HG03108 (cell line): ENCODE data around the gene CGB2.
"Not testable (repeated sequence)": the region's sequence is repeated elsewhere in the genome, so short reads cannot be mapped to it uniquely, and the experiment has no call there.

Experiments used
- ATAC-seq: cut with Tn5 transposase; IDR thresholded peaks from one replicate; pipeline ENCODE4 v1.9.1; 2021; ENCODE audit warnings: moderate library complexity; ENCODE audit not compliant: unreplicated experiment

Gene CGB2

GRCh38 chr19:49064768-49065611 lies 33.3 kb downstream of the CGB2 start, which contains the start of gene NTF4:
TSS of gene NTF4 (minus strand) at chr19:49064818. CDS start at chr19:49061997, 2,821 bp downstream.
- no peak for ATAC-seq

GRCh38 chr19:49065905-49066512 lies 34.3 kb downstream of the CGB2 start:
- ATAC-seq = no peak

- ATAC-seq = no peak
Measured at GRCh38 chr19:49067554-49067953, 35.9 kb downstream of the CGB2 start.

GRCh38 chr19:49069026-49069425 lies 37.3 kb downstream of the CGB2 start:
- no peak for ATAC-seq

- no peak for ATAC-seq
Measured at GRCh38 chr19:49070416-49070815, 38.7 kb downstream of the CGB2 start.

GRCh38 chr19:49071860-49072547 lies 40.3 kb downstream of the CGB2 start:
- no peak for ATAC-seq

- no peak for ATAC-seq
Measured at GRCh38 chr19:49073514-49074378, 42.1 kb downstream of the CGB2 start.

GRCh38 chr19:49074869-49075268 lies 43.2 kb downstream of the CGB2 start:
- ATAC-seq = not testable (repeated sequence)

- ATAC-seq = no peak
Measured at GRCh38 chr19:49080392-49080791, 48.7 kb downstream of the CGB2 start.

GRCh38 chr19:49081273-49081672 lies 49.6 kb downstream of the CGB2 start:
- no peak for ATAC-seq
